Natural killer cell (primary cell): ENCODE data around the gene HS3ST4. TPM values are rescaled to one million over a fixed set of nuclear protein-coding genes. Genes with fewer than 3 reads are reported as not detected.
"Not testable (repeated sequence)": the region's sequence is repeated elsewhere in the genome, so short reads cannot be mapped to it uniquely, and the experiment has no call there.

Experiments
- ATAC-seq, 3 donors: fragments of 150-1000 bp in 2 of 3; fragments of 200-7000 bp in 1 of 3; cut with Tn5 transposase; 1 replicate in 1 of 3; 2 replicates in 2 of 3; pipeline ENCODE4 v1.10.0; 2021; ENCODE audit warnings: mild to moderate bottlenecking in 2 of 3, moderate library complexity in 2 of 3
- DNase-seq, 2 donors: peaks; one replicate each; pipeline versions ENCODE4 v3.0.0 to v3.0.0-alpha.2; 2013 to 2021; ENCODE audit warnings: mixed read lengths in 1 of 2
- H3K27ac ChIP-seq: one replicate; pipeline ENCODE4 v1.5.1; 2013; ENCODE audit warnings: mild to moderate bottlenecking, low read length
- H3K27me3 ChIP-seq: one replicate; pipeline ENCODE4 v1.6.1; 2013; ENCODE audit warnings: low read length; ENCODE audit not compliant: control insufficient read depth, insufficient read depth
- H3K36me3 ChIP-seq: one replicate; pipeline ENCODE4 v1.6.1; 2013; ENCODE audit warnings: low read length; ENCODE audit not compliant: control insufficient read depth, insufficient read depth
- H3K4me1 ChIP-seq: one replicate; pipeline ENCODE4 v1.6.1; 2013; ENCODE audit warnings: low read length; ENCODE audit not compliant: control insufficient read depth, insufficient read depth
- H3K4me3 ChIP-seq: one replicate; pipeline ENCODE4 v1.5.1; 2013; ENCODE audit warnings: low read length
- H3K9me3 ChIP-seq: one replicate; pipeline ENCODE4 v1.6.1; 2013; ENCODE audit warnings: low read length; ENCODE audit not compliant: control insufficient read depth, insufficient read depth
- H3K27ac Mint-ChIP-seq, 2 donors: one replicate each; pipeline ENCODE4 v1.8.0; 2022; ENCODE audit warnings: mild to moderate bottlenecking in 2 of 2, mixed read lengths in 2 of 2, moderate library complexity in 1 of 2
- H3K27me3 Mint-ChIP-seq, 2 donors: one replicate each; pipeline ENCODE4 v1.8.0; 2022; ENCODE audit warnings: low read depth in 2 of 2, mixed read lengths in 2 of 2
- H3K36me3 Mint-ChIP-seq: one replicate; pipeline ENCODE4 v1.8.0; 2022; ENCODE audit warnings: mixed read lengths
- H3K4me1 Mint-ChIP-seq, 2 donors: one replicate each; pipeline ENCODE4 v1.8.0; 2022; ENCODE audit warnings: mixed read lengths in 2 of 2
- H3K4me3 Mint-ChIP-seq: one replicate; pipeline ENCODE4 v1.8.0; 2022; ENCODE audit warnings: mild to moderate bottlenecking, moderate library complexity, mixed read lengths
- H3K9me3 Mint-ChIP-seq, 2 donors: one replicate each; pipeline ENCODE4 v1.8.0; 2022; ENCODE audit warnings: mixed read lengths in 2 of 2
- CTCF ChIP-seq: fragments of 200-600 bp; IDR thresholded peaks from one replicate; pipeline ENCODE4 v1.8.0; 2022; ENCODE audit warnings: antibody characterized with exemption
- WGBS: methylation state at CpG from one replicate; pipeline ENCODE4 v1.1.7; 2013; ENCODE audit warnings: missing lambda C conversion rate; ENCODE audit not compliant: insufficient coverage; 5-methylcytosine and 5-hydroxymethylcytosine counted together
- intact Hi-C: fragments of 100-400 bp; cut with micrococcal nuclease; formaldehyde crosslinking; loops from one replicate; pipeline ENCODE4 v1.14.2; 2022
- total RNA-seq, 4 donors: library from RNA; stranded (reverse); fragments of 120-200 nt in 1 of 4; gene quantifications; one replicate each; pipeline versions ENCODE4 v1.2.3 to v1.2.4, GENCODE V29; 2013 to 2022

Gene HS3ST4
- total RNA-seq, 3 donors from 2014 or later (not counting 1 experiment from before 2014, with no cell fraction given): not detected

- Histone ChIP-seq H3K36me3 (no peaks in the 10 kb centered on the region), H3K4me3 (no peak overlapping the region), H3K9me3 (no peaks in the 10 kb centered on the region), H3K27me3 (no peaks in the 10 kb centered on the region), H3K27ac (no peak overlapping the region), H3K4me1 (no peaks in the 10 kb centered on the region)
- DNase-seq (no peak), ATAC-seq (no peak)
- Mint-ChIP-seq H3K4me3 (no peak overlapping the region), H3K36me3 (no peaks in the 10 kb centered on the region), H3K4me1 (no peaks in the 10 kb centered on the region), H3K9me3 (peaks cover 0 to 4% of the 10 kb centered on the region in 2 donors), H3K27me3 (no peaks in the 10 kb centered on the region), H3K27ac (no peak overlapping the region)
- no peak for TF ChIP-seq CTCF
- 82% methylated on average over 8 of the region's 9 CpGs for WGBS
- intact Hi-C loops: no loop called here
Measured at GRCh38 chr16:26026709-26027450, 335.1 kb downstream of the HS3ST4 start.

- no peak overlapping the region for H3K4me3 Mint-ChIP-seq
- H3K9me3 ChIP-seq: no peaks in the 10 kb centered on the region
- H3K27ac ChIP-seq: no peak overlapping the region
- no peak for TF ChIP-seq CTCF
- H3K4me1 Mint-ChIP-seq: no peaks in the 10 kb centered on the region
- intact Hi-C loops: no loop called here
- H3K4me1 ChIP-seq: no peaks in the 10 kb centered on the region
- no peaks in the 10 kb centered on the region for H3K27me3 Mint-ChIP-seq
- peaks cover 0 to 4% of the 10 kb centered on the region in 2 donors for H3K9me3 Mint-ChIP-seq
- no peak overlapping the region for H3K4me3 ChIP-seq
- WGBS: 89% methylated on average over 6 of the region's 9 CpGs
- DNase-seq (no peak), ATAC-seq (no peak)
- H3K27me3 ChIP-seq: no peaks in the 10 kb centered on the region
- H3K36me3 ChIP-seq: no peaks in the 10 kb centered on the region
- H3K27ac Mint-ChIP-seq: no peak overlapping the region
- H3K36me3 Mint-ChIP-seq: no peaks in the 10 kb centered on the region
Measured at GRCh38 chr16:26031286-26031685, 339.5 kb downstream of the HS3ST4 start.

GRCh38 chr16:26032661-26033060 is 340.9 kb downstream of the HS3ST4 start:
- intact Hi-C loops, H3K27me3 Mint-ChIP-seq, DNase-seq, H3K4me3 Mint-ChIP-seq, H3K27me3 ChIP-seq, H3K36me3 Mint-ChIP-seq, H3K27ac Mint-ChIP-seq, H3K4me3 ChIP-seq, H3K36me3 ChIP-seq, H3K4me1 Mint-ChIP-seq, H3K9me3 ChIP-seq, ATAC-seq, H3K9me3 Mint-ChIP-seq, H3K4me1 ChIP-seq, H3K27ac ChIP-seq: not testable (repeated sequence)
- 94% methylated on average over 18 of the region's 18 CpGs for WGBS

- 85% methylated on average over 9 of the region's 9 CpGs for WGBS
- intact Hi-C loops: no loop called here
- no peak for TF ChIP-seq CTCF
- H3K4me1 ChIP-seq: no peaks in the 10 kb centered on the region
- H3K27ac Mint-ChIP-seq: no peak overlapping the region
- H3K4me3 Mint-ChIP-seq: no peak overlapping the region
- peaks cover 0 to 4% of the 10 kb centered on the region in 2 donors for H3K27me3 Mint-ChIP-seq
- H3K36me3 Mint-ChIP-seq: no peaks in the 10 kb centered on the region
- no peaks in the 10 kb centered on the region for H3K27me3 ChIP-seq
- no peak overlapping the region for H3K27ac ChIP-seq
- H3K36me3 ChIP-seq: no peaks in the 10 kb centered on the region
- H3K9me3 ChIP-seq: no peaks in the 10 kb centered on the region
- no peak for DNase-seq
- H3K9me3 Mint-ChIP-seq: peaks cover 0 to 2% of the 10 kb centered on the region in 2 donors
- H3K4me3 ChIP-seq: no peak overlapping the region
- no peaks in the 10 kb centered on the region for H3K4me1 Mint-ChIP-seq
- no peak for ATAC-seq
Measured at GRCh38 chr16:26041952-26042668, 350.4 kb downstream of the HS3ST4 start.
